ENCODE measurements around the gene ANKRD65.
"Not testable (repeated sequence)": the region's sequence is repeated elsewhere in the genome, so short reads cannot be mapped to it uniquely, and the experiment has no call there.

The ANKRD65 gene

DNA sequence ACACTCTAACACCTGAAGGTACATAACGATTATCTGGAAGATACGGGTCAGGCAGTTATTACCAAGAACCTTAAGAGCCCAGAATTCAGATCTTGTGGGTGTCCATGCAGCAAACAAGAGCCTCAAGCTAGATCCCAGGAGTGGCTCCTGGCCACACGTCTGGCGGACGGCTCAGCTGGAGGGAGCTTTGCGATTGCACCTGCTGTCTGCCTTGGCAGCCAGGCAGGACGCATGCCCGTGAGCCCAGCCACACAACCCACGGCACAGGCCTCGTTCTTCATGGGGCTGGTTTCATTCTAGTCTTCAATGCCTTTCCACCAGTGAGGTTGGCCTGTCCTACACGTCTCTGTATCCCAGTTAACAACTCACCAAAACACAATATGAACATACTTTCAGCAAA is 27.6 kb downstream of the ANKRD65 start:
- DNase-seq: no peak

DNA sequence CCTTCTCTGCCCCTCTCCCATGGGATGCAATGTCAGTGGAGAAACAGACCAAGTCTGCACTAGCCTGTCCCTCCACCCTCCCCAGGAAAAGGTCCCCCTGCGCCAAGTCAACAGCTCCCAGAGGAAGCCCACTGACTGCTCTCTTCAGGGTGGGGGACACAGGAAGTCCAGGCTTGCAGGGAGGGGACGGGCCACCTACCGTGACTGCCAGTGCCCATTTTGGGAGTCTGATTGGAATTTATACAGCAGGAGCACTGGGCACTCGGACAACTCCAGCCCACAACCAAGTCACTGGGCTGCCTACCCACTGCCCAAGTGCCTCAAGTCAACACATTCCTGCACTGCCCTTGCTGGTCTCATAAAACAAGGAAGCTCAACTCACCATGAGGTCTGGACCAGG is 28.1 kb downstream of the ANKRD65 start:
- no peak for DNase-seq

DNA sequence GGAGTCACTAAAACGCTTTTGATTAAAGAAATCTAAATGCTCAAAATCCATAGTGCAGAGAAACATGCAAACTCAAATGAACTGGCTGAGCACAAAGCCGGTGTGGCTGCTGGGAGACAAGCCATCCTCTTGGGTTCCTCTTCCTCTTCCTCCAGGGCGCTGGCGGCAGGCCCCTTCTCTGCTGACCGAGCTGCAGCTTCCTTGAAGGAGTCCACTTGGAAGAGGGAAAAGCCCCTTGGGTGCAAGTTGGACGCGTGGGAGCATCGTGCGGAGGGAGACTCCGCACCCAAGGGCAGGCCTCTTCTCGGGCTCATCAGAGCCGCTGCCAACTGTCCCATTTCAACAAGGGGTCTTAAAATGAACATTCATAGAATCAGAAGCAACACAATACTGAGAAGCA is 29.9 kb downstream of the ANKRD65 start:
- DNase-seq: no peak

DNA sequence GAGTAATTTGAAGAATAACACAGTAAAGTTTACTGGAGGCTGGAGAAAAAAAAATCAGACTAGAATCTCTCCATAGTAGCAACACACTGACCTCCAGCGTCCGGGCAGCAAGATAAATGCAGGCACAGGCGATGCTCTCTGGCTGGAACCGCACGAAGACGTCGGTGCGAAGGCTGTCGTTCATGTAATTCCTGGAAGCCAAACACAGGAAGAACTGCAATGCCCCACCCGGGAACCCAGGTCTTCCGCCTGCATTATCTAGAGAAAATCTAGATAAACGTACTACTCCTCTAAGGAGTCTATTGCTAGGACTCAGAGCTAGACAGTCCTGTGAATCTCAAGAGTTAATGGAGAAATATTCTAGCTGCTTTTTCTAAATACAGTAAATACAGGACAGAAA is 30.4 kb downstream of the ANKRD65 start:
- no peak for DNase-seq

DNA sequence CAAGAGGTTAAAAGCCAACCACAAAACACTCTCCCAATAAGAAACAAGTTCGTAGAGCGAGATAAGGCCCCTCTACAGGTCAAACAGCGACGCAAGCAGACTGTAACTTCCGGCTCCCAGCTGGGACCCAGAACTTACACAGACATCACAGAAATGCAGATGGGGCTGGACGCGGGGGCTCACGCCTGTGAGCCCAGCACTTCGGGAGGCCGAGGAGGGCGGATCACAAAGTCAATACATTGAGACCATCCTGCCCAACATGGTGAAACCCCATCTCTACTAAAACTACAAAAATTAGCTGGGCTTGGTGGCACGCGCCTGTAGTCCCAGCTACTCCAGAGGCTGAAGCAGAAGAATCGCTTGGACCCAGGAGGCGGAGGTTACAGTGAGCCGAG is 33.0 kb downstream of the ANKRD65 start:
- no peak for DNase-seq

DNA sequence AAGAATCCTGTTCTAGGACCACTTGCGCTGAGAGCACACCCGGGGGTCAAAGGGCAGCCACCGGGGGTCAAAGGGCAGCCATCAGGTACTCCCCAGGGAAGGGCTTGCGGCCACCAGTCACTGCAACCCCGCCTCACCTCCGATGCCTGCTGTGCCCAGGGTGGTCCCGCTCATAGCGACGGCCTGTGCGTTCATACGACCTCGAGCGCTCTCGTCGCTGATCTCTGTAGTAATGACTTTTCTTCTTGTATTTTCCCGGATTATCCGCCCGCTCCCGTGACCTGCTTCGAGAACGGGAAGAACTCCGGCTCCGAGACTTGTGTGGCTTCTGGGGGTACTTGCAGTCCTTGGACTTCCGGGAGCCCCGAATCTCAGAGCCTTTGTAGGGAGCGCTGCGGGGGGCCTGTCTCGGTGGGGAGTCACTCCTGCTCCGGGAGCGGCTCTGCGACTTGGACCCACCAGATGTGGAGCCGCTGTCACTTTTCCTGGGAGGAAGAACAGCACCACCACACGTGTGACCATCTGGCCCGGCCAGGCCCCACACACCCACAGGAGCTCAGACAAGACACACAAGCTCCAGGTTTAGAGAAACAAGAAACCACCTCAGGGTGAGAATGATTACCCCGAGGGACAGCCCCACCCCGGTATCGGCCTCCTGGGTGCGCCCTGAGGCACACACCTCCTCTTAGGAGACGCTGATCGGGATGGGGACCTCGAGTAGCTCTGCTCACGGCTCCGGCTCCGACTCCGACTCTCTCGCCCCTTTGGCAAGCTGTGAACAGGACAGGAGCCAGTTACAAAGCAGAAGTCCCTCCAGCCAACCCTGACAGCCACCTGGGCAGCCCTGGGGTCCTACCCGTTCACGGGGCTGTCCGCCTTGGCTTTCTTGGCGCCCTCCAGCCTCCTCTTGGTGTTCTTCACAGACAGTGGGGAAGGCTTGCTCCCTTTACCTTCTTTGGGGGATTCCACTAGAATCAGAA is 33.7 kb downstream of the ANKRD65 start:
- no peak for DNase-seq

DNA sequence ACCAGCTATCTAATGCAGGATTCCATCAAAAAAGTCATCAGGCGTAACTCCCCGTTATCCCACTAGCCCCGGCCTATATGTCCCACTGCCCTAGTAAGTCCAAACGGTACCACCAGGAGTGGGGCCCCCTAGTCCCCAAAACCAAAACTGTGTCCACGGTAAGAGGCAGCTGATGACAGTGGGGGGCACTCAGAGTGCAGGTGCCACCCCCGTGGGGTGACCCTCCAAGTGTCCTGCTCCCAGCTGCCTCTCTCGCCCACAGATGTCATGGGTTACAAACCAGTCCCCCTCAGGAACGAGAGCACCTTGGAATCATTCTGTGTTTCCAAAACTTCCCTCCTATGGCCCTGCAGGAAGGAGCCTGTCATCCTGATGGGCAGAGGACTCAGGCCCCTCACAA is 35.1 kb downstream of the ANKRD65 start:
- no peak for DNase-seq

DNA sequence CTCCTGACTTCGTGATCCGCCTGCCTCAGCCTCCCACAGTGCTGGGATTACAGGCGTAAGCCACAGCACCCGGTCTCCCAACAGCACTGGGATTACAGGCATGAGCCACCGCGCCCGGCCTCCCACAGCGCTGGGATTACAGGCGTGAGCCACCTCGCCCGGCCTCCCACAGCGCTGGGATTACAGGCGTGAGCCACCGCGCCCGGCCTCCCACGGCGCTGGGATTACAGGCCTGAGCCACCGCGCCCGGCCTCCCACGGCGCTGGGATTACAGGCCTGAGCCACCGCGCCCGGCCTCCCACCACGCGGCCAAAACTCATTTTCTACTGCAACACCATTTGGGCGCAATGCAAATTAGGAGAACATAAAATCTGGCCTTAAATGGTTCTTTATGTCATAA is 35.7 kb downstream of the ANKRD65 start:
- DNase-seq: not testable (repeated sequence)

DNA sequence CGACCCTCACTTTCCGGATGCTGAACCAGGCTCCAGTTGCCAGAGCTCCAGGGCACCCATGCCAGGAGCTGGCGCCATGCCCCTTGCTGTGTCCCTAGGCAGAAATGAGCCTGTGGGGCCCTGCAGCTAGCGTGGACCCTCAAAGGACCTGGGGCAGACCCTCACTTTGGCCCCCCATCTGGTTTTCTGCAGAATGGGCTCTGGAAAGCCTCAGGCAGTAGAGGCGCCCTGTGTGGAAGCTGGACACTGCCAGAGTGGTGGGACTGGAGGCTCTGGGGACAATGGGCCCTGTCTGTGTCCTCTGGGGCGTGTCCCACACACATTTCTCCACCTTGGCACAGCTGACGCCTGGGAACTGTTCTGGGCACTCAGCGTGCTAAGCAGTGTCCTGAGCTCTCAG is 39.8 kb downstream of the ANKRD65 start:
- DNase-seq: no peak

DNA sequence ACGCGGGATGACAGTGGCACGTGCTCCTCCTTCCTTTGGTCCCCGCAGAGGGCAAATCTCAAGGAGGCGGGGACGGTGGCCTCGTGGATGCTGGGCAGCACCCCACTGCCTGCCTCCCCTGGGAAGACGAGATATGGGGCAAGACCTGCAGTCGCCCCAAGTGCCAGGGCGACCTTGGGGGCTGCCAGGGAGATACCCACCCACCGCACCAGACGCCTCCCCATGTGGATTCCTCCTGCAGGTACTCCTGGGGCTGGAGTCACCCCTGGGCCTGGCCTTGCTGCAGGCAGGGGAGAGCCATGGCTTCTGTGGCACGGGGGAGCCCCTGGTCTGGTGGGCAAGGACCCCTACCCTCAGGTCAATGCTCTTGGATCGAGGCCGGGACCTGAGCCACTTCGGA is 40.2 kb downstream of the ANKRD65 start:
- DNase-seq: no peak

DNA sequence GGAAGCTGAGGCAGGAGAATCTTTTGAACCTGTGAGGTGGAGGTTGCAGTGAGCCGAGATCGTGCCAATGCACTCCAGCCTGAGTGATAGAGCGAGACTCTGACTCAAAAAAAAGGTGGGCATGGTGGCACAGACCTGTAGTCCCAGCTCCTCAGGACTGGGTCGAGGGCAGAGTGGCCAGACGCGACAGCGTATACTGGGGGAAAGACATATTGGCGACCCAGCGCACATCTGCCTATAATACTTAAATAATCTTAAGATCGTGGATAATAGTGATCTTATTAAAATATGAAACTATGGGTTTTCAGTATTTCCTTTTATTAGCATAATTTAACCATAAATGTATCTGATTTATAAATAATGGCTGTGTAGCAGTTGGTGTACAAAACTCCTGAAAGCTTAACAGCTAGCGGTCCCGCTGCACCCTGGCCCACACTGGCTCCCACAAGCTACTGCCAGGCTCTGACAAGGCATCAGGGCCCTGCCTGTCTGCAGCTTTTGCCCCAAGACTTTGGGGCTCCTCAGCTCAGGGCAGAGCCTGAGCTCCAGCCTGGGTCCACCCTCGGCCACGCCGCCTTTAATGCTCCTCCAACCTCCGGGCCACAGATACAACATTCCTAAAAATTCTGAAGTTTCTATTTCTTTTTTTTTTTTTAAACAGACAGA is 43.4 kb downstream of the ANKRD65 start:
- no peak for DNase-seq

DNA sequence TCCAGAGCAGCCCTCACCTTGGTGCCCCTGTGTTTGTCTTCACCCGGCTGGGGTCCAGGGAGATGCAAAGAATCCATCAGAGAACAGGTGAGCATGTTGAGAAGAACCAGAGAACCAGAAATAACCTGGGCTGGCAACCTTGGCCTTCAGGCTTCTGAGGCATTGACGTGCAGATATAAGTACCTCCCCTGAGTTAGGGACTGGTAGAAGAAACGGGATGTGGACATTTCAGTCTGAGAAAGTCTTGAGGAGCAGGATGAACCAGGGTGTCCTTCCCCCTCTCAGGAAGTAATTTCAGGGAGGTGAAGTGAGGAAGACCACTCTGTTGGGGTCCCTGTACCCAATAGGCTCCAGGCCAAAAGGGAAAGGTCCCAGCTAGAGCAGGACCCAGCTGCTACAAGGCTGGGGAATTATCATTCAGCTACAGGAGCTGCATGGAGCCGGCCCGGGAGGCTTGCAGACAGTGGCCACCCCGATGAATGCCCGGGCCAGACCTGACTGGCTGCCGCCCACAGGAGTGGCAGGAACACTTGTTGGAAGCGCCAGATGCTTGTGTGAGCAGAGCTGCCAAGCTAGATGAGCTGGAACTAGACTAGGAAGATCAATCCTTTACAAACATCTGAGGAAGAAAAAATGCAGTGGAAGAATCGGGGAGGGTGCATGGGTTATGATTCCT is 44.4 kb downstream of the ANKRD65 start:
- no peak for DNase-seq

DNA sequence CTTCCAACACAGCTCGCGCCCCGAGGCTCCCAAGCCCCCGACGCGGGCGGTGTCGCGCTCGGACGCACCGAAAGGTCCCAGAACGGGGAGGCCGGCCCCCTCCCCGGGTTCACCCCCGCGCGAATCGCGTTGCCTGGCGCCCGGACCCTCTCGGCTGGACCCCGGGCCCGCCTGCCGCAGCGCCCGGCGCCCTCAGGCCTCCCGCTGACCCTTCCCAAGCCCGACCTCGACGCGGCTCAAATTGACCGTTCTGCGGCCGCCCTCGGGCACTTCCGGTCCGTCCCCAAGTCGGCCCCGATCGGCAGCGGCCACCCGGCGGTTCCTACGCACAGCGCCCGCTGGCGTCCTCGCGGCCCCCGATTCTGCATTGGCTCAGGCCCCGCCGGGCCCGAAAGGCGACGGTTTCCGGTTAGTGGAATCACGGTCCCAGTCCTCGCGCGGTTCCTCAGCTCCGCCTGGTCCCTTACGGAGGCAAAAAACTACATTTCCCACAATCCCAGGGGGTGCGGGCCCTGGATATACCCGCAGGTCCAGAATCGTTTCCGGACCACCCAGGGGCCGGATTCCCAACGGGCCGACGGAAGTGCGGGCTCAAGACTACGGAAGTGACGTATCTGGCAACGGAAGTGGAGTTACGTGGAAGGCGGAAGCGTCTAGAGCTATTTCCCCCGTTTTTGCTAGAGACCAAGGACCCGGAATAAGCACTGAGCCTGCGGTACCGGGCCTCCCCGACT is 46.0 kb downstream of the ANKRD65 start, which contains the start of gene AURKAIP1:
Gene AURKAIP1 (minus strand): TSS at position 279 of the 734 bp plus-strand sequence. CDS start 451 bp downstream, outside the sequence.
- peak; percentile 96 for DNase-seq

DNA sequence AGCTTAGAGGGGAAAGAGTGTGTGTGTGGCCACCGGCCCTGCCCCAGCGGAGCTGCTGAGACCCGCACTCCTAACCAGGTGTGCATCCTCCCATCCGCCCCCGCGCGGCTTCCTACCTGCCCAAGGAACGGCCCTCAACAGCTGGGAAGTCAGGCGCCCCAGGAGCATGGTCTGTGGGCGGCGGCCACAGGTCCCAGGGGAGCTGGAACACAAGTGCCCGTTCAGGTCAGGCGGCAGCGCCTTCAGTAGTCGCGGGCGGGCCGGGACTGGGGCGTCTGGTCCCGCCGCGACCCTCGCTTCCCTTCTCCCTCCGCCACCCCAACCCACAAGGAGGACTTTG is 46.5 kb downstream of the ANKRD65 start:
- DNase-seq: no peak

DNA sequence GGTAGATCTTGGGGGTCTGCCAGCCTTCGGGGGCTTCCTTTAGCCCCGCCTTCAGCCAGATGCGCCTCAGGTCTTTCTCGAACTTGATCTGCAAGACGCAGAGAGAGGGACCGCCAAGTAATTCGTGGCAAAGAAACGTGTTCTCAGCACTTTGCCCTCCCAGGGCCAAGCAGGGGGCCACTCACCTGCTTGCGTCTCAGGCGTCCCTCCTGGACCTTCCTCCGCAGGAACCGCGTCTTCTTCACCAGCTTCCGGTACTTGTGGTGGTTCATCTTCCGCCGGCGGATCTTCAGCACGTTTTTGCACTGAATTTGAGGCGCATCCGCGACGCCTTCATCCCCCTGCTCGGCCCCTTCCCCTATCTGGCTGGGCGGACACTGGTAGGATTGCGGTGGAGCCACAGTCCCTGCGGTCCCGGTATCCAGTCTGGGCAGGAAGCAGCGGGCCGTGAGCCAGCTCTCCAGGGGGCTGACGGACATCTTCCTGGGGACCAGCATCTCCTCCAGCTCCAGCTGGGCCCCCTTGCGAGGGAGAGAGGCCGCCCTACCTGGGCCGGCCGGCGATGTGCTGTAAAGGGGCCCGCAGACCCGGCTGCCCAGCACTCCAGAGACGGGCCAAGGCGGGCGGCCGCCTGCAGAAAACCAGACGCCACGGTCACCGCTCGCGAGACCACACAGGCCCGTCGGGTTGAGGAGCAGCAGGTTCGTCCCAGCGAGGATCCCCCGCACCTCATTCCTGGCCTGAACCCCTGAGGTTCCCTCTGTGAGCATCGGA is 47.1 kb downstream of the ANKRD65 start:
- DNase-seq: no peak

DNA sequence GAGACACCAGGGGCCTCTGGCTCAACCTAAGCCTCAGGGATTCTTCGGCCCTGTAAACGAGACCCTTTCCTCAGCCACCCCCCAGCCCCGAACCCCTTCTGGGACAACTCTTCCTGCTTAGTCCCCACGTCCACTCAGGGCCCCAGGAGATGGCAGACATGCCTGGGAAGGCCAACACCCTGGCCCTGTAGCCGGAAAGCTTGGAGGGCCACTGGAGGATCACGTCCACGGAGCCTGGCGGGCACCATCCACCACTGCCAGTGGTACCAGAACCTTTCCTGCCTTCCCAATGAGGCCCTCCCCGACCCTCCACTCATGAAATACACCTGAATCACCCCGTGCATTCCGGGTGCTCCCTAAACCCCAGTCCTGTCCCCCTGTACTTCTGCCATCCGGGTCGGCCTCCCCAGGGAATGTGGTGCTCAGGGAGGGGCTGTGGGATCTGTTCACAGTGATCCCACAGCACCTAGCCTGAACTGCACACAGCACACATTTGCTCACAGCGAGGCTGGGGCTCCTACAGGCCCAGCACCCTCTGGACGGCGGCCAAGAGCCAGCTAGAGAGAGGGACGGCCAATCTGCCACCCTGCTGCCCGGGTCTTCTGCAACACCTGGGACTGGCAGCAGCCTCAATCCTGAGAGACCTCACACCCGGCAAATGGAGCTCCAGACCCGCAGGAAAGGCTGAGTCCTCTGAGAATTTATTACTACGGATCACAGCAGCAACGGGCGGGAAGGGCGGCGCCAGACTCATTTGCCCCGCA is 47.8 kb downstream of the ANKRD65 start:
- DNase-seq: no peak

DNA sequence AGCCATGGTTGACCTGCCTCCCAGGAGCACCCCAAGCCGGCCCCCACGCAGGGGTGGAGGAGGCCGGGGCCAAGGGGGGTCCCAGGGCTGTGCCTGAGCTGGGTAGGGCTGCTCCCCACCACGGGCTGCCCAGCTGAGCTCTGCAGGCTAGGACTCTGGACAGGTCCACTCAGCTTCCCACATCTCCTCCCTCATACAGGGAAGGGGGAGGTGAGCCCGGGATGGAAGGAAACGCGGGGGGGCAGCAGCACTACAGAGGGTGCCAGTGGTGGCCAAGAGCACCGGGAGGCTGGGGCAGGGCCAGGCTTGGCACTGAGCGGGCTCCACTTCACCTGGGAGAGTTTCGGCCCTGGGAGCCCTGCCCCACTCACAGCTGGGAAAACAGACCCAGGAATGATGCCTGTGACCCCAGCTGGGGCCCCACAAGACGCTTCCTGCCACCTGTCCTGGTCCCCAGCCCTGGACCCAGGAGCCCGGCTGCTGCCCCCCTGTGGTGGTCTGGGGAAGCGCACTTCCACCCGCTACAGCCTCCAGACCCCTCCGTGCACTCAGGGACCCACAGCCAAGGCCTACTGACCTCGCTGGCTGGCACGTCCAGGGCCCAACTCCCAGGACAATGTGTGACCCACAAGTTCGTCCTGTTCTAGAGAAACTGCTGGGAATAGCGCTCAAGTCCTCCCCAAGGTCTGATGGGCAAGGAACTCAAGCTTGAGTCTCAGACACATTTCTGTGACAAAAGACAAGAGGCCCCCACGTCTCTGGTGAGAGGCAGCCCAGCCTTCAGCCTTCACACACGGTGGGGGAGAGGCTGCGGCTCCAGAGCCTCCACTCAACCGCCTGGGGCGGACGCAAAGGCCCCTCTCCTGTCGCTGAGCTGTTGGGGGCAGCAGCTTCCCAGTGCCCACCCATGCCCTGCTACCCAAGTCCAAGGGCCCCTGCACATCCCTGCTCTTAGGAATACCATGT is 49.0 kb downstream of the ANKRD65 start:
- DNase-seq: peak; percentile 22

DNA sequence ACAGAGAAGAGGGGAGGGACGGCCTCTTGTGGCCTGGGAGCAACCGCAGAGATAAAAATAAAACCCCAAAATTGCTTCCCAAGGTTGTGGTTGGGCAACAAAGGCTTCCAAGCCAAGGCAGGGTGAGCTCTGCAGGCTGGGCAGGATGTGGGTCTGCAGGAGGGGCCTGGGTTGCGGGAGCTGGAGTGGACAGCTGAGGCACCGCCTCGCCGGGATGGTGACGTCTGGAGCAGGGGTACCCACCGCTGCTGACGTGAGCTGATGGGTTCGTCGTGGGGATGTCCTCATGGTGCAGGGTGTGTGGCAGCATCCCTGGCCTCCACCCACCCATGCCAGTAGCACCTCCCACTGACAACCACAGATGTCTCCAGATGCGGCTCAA is 49.7 kb downstream of the ANKRD65 start:
- DNase-seq: no peak

DNA sequence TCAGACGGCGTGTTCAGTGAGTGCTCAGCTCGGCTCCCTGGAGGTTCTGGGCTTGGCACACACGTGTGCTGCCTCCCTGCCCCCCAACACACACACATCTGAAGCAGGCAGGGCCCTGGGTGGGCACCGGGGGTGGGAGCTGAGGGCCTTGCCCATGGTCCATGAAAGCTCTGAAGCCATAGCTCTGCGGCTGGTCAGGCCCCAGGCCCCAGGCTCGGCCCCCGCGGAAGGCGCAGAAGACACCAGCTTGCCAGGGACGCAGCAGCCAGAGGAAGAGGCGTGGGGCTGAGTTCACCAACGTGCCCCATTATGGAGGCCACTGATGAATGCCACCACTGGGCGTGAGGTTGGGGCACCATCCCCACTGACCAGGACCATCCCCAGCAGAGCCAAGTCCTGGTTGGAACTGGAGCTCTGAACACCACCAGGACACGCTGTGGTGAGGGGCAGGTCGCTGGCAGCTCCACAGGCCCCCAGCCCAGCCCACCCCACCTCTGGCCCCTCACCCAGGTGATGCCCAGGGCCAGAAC is 50.2 kb downstream of the ANKRD65 start:
- DNase-seq: no peak

DNA sequence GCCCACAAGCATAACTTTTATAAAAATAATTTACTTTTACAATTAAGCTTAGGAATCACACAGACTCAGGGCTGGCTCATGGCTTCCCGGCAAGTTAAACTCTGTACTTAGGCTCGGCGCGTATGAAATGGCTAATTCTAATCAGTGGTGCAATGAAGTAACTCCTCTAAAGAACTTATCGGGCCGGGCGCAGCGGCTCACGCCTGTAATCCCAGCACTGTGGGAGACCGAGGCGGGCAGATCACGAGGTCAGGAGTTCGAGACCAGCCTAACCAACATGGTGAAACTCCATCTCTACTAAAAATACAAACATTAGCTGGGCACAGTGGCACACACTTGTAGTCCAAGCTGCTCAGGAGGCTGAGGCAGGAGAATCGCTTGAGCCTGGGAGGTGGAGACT is 51.0 kb downstream of the ANKRD65 start:
- DNase-seq: not testable (repeated sequence)
